AG04449 (cell line): ENCODE data around the gene P2RX4.
"Not testable (repeated sequence)": the region's sequence is repeated elsewhere in the genome, so short reads cannot be mapped to it uniquely, and the experiment has no call there.

Experiments
- CTCF ChIA-PET: fragments of 350-600 bp; formaldehyde crosslinking; extraction: SDS; loops from one replicate; lab custom pipeline; 2021; ENCODE audit warnings: antibody characterized with exemption; lab: Yijun Ruan, JAX
- POLR2A ChIA-PET: fragments of 400-600, 350-600 bp; formaldehyde crosslinking; extraction: SDS; loops from one replicate; lab custom pipeline; 2020; ENCODE audit warnings: antibody characterized with exemption, inconsistent platforms; lab: Yijun Ruan, JAX
- DNase-seq: peaks from one replicate; pipeline ENCODE4 v3.0.0-alpha.2; 2010; ENCODE audit warnings: low read depth, low spot score
- H3K4me3 ChIP-seq: 2 replicates; pipeline ENCODE4 v1.5.1; 2011; ENCODE audit warnings: low read depth, mild to moderate bottlenecking, control low read depth, low read length
- TF ChIP-seq, protein P1 (sequence below): IDR thresholded peaks from one replicate; pipeline ENCODE4 v1.5.1; 2011; ENCODE audit warnings: mild to moderate bottlenecking, moderate library complexity, low read length, control low read depth, inconsistent platforms; ENCODE audit not compliant: insufficient read depth; ENCODE audit errors: missing control alignments

Gene P2RX4

GRCh38 chr12:121209624-121210572, at the start of gene P2RX4:
P2RX4 (plus strand) TSS chr12:121210129; CDS start chr12:121210165, 36 bp downstream.
- TF ChIP-seq, protein P1, sequence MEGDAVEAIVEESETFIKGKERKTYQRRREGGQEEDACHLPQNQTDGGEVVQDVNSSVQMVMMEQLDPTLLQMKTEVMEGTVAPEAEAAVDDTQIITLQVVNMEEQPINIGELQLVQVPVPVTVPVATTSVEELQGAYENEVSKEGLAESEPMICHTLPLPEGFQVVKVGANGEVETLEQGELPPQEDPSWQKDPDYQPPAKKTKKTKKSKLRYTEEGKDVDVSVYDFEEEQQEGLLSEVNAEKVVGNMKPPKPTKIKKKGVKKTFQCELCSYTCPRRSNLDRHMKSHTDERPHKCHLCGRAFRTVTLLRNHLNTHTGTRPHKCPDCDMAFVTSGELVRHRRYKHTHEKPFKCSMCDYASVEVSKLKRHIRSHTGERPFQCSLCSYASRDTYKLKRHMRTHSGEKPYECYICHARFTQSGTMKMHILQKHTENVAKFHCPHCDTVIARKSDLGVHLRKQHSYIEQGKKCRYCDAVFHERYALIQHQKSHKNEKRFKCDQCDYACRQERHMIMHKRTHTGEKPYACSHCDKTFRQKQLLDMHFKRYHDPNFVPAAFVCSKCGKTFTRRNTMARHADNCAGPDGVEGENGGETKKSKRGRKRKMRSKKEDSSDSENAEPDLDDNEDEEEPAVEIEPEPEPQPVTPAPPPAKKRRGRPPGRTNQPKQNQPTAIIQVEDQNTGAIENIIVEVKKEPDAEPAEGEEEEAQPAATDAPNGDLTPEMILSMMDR = peak; percentile 24
- no peak for DNase-seq
- peak within 1 kb of the TSS; percentile 67 for H3K4me3 ChIP-seq
- POLR2A ChIA-PET = no interaction called here
- CTCF ChIA-PET = no interaction called here

GRCh38 chr12:121162384-121162783, 47.5 kb upstream of the P2RX4 start:
- ChIA-PET POLR2A (no interaction called here), CTCF (no interaction called here)
- H3K4me3 ChIP-seq = no peak overlapping the region
- DNase-seq = no peak
- TF ChIP-seq, protein P1 = no peak

- no peak for DNase-seq
- POLR2A ChIA-PET = no interaction called here
- H3K4me3 ChIP-seq = no peak overlapping the region
- TF ChIP-seq, protein P1 = no peak
- CTCF ChIA-PET = no interaction called here
These were observed 46.9 kb upstream of the P2RX4 start for GRCh38 chr12:121162985-121163384.

- H3K4me3 ChIP-seq, POLR2A ChIA-PET, DNase-seq: not testable (repeated sequence)
- CTCF ChIA-PET = interaction anchor here (0.8 kb wide), 1 partner anchor 12 kb away, joined by 3 read pairs; no protein-coding TSS in a partner anchor
These were observed 45.1 kb upstream of the P2RX4 start for GRCh38 chr12:121164839-121165238.

DNA sequence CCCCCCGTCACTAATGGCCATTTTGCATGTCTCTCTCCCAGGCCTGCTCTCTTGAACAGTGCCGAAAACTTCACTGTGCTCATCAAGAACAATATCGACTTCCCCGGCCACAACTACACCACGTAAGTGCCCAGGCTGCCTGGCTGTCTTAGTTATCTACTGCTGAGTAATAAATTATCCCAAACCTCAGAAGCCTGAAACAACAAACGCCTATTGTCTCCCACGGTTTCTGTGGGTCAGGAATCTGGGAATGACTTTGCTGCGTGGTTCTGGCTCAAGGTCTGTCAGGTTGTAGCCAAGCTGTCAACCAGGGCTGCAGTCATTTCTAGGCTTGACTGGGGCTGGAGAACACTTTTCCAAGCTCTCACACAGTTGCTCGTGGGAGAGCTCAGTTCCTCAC, 44.6 kb upstream of the P2RX4 start:
- CTCF ChIA-PET = interaction anchor here (0.8 kb wide), 1 partner anchor 11 kb away, joined by 3 read pairs; no protein-coding TSS in a partner anchor
- POLR2A ChIA-PET = no interaction called here
- no peak for DNase-seq
- no peak overlapping the region for H3K4me3 ChIP-seq
- TF ChIP-seq, protein P1 = no peak

GRCh38 chr12:121166356-121166755, 43.6 kb upstream of the P2RX4 start:
- TF ChIP-seq, protein P1 = no peak
- CTCF ChIA-PET = interaction anchor here (0.8 kb wide), 1 partner anchor 12 kb away, joined by 3 read pairs; no protein-coding TSS in a partner anchor
- POLR2A ChIA-PET = no interaction called here
- no peak overlapping the region for H3K4me3 ChIP-seq
- no peak for DNase-seq
